ENCODE results near the gene CEP112.

CEP112 gene

GRCh38 chr17:65662196-65662595 is 529.7 kb downstream of the CEP112 start:
- no peak overlapping the region for H3K4me3 ChIP-seq (ENCODE audit: low read depth, low read length)
- no peak for DNase-seq (ENCODE audit: low read depth)
- TF ChIP-seq MYC (IDR thresholded peaks at IDR 0.05; ENCODE audit: low read depth, low read length): no peak
- TF ChIP-seq MAX (IDR thresholded peaks at IDR 0.05; ENCODE audit: low read depth, low read length): no peak
- TF ChIP-seq CTCF (IDR thresholded peaks at IDR 0.05; ENCODE audit: low read depth, low read length): no peak
- TF ChIP-seq POLR2A (IDR thresholded peaks at IDR 0.05; ENCODE audit: extremely low read depth, insufficient read length): no peak

- DNase-seq (ENCODE audit: low read depth): peak; percentile 1
- TF ChIP-seq MYC (IDR thresholded peaks at IDR 0.05; ENCODE audit: low read depth, low read length) (no peak), CTCF (IDR thresholded peaks at IDR 0.05; ENCODE audit: low read depth, low read length) (no peak), MAX (IDR thresholded peaks at IDR 0.05; ENCODE audit: low read depth, low read length) (no peak), POLR2A (IDR thresholded peaks at IDR 0.05; ENCODE audit: extremely low read depth, insufficient read length) (no peak)
- no peak overlapping the region for H3K4me3 ChIP-seq (ENCODE audit: low read depth, low read length)
Measured at GRCh38 chr17:65660947-65661346, 531.0 kb downstream of the CEP112 start.

- H3K4me3 ChIP-seq (ENCODE audit: low read depth, low read length): no peak overlapping the region
- TF ChIP-seq MAX (IDR thresholded peaks at IDR 0.05; ENCODE audit: low read depth, low read length): no peak
- DNase-seq (ENCODE audit: low read depth): no peak
Measured at GRCh38 chr17:65660078-65660477, 531.9 kb downstream of the CEP112 start.

GRCh38 chr17:65659512-65659911 is 532.4 kb downstream of the CEP112 start:
- no peak for DNase-seq (ENCODE audit: low read depth)
- H3K4me3 ChIP-seq (ENCODE audit: low read depth, low read length): no peak overlapping the region
- no peak for TF ChIP-seq POLR2A (IDR thresholded peaks at IDR 0.05; ENCODE audit: extremely low read depth, insufficient read length)
- no peak for TF ChIP-seq CTCF (IDR thresholded peaks at IDR 0.05; ENCODE audit: low read depth, low read length)

- no peak for TF ChIP-seq MAX (IDR thresholded peaks at IDR 0.05; ENCODE audit: low read depth, low read length)
- no peak for TF ChIP-seq POLR2A (IDR thresholded peaks at IDR 0.05; ENCODE audit: extremely low read depth, insufficient read length)
- no peak for TF ChIP-seq CTCF (IDR thresholded peaks at IDR 0.05; ENCODE audit: low read depth, low read length)
- no peak for TF ChIP-seq MYC (IDR thresholded peaks at IDR 0.05; ENCODE audit: low read depth, low read length)
- H3K4me3 ChIP-seq (ENCODE audit: low read depth, low read length): no peak overlapping the region
- DNase-seq (ENCODE audit: low read depth): no peak
Measured at GRCh38 chr17:65657251-65657828, 534.6 kb downstream of the CEP112 start.

GRCh38 chr17:65656390-65657250 is 535.3 kb downstream of the CEP112 start:
- TF ChIP-seq MYC (IDR thresholded peaks at IDR 0.05; ENCODE audit: low read depth, low read length) (no peak), CTCF (IDR thresholded peaks at IDR 0.05; ENCODE audit: low read depth, low read length) (no peak), POLR2A (IDR thresholded peaks at IDR 0.05; ENCODE audit: extremely low read depth, insufficient read length) (no peak), MAX (IDR thresholded peaks at IDR 0.05; ENCODE audit: low read depth, low read length) (no peak)
- DNase-seq (ENCODE audit: low read depth): no peak
- no peak overlapping the region for H3K4me3 ChIP-seq (ENCODE audit: low read depth, low read length)

Data from NB4 (cell line).